ENCODE results near the gene SAPCD2. TPM values are rescaled to one million over a fixed set of nuclear protein-coding genes. Genes with fewer than 3 reads are reported as not detected.

Gene SAPCD2
- total and polyA plus RNA-seq, 11 donors: 0.09 to 2.0 (median 0.20) TPM

- WGBS, 4 donors: 7 to 12% (median 9%) methylated on average over 28 to 52 of the region's 52 CpGs
- intact Hi-C loops (cut with DNase I): loop anchor here in 2 of 10 donors (5.0 to 10.0 kb wide), 2 partner anchors 282 to 285 kb away; no protein-coding TSS in a partner anchor
- no peak for ATAC-seq
- H3K4me1 ChIP-seq: peaks cover 0 to 39% (median 9%) of the 10 kb centered on the region in 12 donors
- H3K36me3 ChIP-seq: no peaks in the 10 kb centered on the region
- peaks cover 0 to 14% (median 5%) of the 10 kb centered on the region in 9 donors for H3K27me3 ChIP-seq
- peak overlapping the region in 5 of 12 donors; percentile 3 to 58 (median 50) for H3K4me3 ChIP-seq
- no peak overlapping the region for H3K27ac ChIP-seq
- TF ChIP-seq CTCF (IDR thresholded peaks at IDR 0.05) (no peak), POLR2A (IDR thresholded peaks at IDR 0.05) (no peak)
- peak in 2 of 5 donors; percentile 24 to 29 for DNase-seq
- no peaks in the 10 kb centered on the region for H3K9me3 ChIP-seq
These were observed 757 bp downstream of the SAPCD2 start for GRCh38 chr9:137069508-137070091.

GRCh38 chr9:137068539-137069507 lies 1.5 kb downstream of the SAPCD2 start:
- ATAC-seq (no peak), DNase-seq (peak in 2 of 5 donors; percentile 21 to 31)
- H3K27me3 ChIP-seq: peaks cover 0 to 14% (median 5%) of the 10 kb centered on the region in 9 donors
- peaks cover 0 to 43% (median 13%) of the 10 kb centered on the region in 12 donors for H3K4me1 ChIP-seq
- intact Hi-C loops (cut with DNase I): loop anchor here in 2 of 10 donors (5.0 to 10.0 kb wide), 2 partner anchors 282 to 284 kb away; no protein-coding TSS in a partner anchor
- H3K36me3 ChIP-seq: no peaks in the 10 kb centered on the region
- peak overlapping the region in 1 of 12 donors; percentile 58 for H3K4me3 ChIP-seq
- H3K27ac ChIP-seq: no peak overlapping the region
- H3K9me3 ChIP-seq: no peaks in the 10 kb centered on the region
- TF ChIP-seq CTCF (IDR thresholded peaks at IDR 0.05) (no peak), POLR2A (IDR thresholded peaks at IDR 0.05) (no peak)
- WGBS, 4 donors: 84 to 94% (median 92%) methylated on average over 15 to 17 of the region's 17 CpGs

GRCh38 chr9:137067860-137068538 lies 2.4 kb downstream of the SAPCD2 start:
- Histone ChIP-seq H3K27me3 (peaks cover 0 to 14% (median 5%) of the 10 kb centered on the region in 9 donors), H3K36me3 (no peaks in the 10 kb centered on the region), H3K9me3 (no peaks in the 10 kb centered on the region), H3K4me3 (no peak overlapping the region), H3K4me1 (peaks cover 0 to 38% (median 14%) of the 10 kb centered on the region in 12 donors), H3K27ac (no peak overlapping the region)
- intact Hi-C loops (cut with DNase I): loop anchor here in 5 of 10 donors (1.0 to 10.0 kb wide), 5 partner anchors 19 to 283 kb away; partner anchors contain the start of gene NPDC1 (in 2 of the 5)
- 43 to 61% (median 56%) methylated on average over 6 to 12 of the region's 12 CpGs for WGBS, 4 donors
- peak; percentile 72 to 89 (median 82) for DNase-seq
- TF ChIP-seq POLR2A (IDR thresholded peaks at IDR 0.05) (no peak), CTCF (IDR thresholded peaks at IDR 0.05) (peak; percentile 70 to 85 (median 78))
- peak in 3 of 4 donors; percentile 40 to 47 (median 44) for ATAC-seq
